ENCODE results near the gene ANGEL2. TPM values are rescaled to one million over a fixed set of nuclear protein-coding genes. Genes with fewer than 3 reads are reported as not detected.

Gene ANGEL2, protein sequence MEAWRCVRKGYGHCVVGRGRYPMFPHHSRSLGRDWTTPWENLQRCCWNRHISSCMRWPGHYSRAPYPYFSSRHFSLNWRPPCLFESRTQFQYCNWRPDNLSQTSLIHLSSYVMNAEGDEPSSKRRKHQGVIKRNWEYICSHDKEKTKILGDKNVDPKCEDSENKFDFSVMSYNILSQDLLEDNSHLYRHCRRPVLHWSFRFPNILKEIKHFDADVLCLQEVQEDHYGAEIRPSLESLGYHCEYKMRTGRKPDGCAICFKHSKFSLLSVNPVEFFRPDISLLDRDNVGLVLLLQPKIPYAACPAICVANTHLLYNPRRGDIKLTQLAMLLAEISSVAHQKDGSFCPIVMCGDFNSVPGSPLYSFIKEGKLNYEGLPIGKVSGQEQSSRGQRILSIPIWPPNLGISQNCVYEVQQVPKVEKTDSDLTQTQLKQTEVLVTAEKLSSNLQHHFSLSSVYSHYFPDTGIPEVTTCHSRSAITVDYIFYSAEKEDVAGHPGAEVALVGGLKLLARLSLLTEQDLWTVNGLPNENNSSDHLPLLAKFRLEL
- total RNA-seq: 10 to 100 TPM; 57.8 to 96.5 (median 63.4) TPM
- 10 to 100 TPM; 22.2 to 25.7 TPM for polyA plus RNA-seq
- 61.9 reads per million, percentile 75 among the genes with 10 or more reads in this experiment for total RNA-seq

DNA sequence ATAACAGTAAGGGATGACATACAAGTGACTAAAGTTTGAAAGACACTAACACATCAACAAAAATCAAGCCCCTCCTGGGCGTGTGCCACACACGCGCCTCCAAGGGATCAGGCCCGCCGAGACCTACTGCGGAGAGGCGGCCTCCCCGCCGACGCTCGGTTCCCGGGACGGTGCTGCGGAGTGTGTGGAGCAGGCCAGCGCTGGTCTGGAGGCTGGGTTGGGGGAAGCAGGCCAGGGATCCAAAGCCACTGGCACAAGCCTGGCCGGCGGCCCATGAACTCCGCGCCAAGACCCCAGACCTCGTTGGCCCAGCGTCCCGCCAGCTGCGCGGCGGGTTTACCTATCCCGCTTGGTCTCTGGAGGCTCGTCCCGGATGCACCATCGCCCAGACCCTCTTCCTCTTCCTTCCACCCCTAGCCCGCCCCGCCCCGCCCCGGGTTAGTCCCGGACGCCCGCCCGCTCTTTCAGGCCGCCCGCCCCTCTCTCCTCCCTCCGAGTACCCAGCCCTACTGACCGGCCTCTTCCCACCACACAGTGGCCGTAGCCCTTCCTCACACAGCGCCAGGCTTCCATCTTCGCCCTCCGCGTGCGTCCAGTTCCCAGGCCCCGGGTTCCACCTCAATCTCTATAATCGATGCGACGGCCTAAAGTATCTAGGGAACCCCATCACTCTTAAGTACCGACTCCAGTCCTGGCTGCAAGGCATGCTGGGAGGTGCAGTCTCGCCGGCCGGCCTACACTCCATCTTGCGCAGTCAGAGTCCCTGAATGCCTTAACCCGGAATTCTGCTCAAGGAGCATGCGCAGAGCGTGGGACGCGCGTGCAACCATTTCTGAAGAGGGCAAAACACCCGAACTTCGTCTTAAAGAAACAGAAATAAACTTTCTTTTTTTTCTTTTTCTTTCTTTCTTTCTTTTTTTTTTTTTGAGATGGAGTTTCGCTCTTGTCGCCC is at the start of gene ANGEL2:
ANGEL2 (minus strand) TSS at position 769 of the 952 bp plus-strand sequence; CDS start at position 573, 196 bp downstream.
- peak within 1 kb of the TSS; percentile 92 to 100 (median 100) for H3K4me3 Mint-ChIP-seq
- peak within 1 kb of the TSS; percentile 94 to 100 (median 99) for H3K27ac Mint-ChIP-seq
- peaks cover 0 to 3% (median 0%) of the 10 kb centered on the region in 11 donors for H3K9me3 Mint-ChIP-seq
- ATAC-seq (peak; percentile 99), DNase-seq (peak; percentile 77 to 97 (median 93))
- ChIA-PET CTCF (no interaction called here), POLR2A (interaction anchor here (1.9 kb wide), 1 partner anchor 224 kb away, joined by 8 read pairs; the partner anchor contains the start of gene NSL1)
- H3K4me1 Mint-ChIP-seq: peaks cover 26 to 47% (median 40%) of the 10 kb centered on the region in 7 donors
- intact Hi-C loops (cut with micrococcal nuclease): loop anchor here (1.0 to 10.0 kb wide), 15 partner anchors 36 to 1758 kb away; partner anchors contain the start of genes DTL (in 2 of the 2), FLVCR1 (in 2 of the 2), INTS7 (in 2 of the 2) and NSL1 (in 2 of the 2)
- H3K36me3 Mint-ChIP-seq: peaks cover 4 to 19% (median 9%) of the 10 kb centered on the region in 5 donors
- H3K36me3 ChIP-seq (ENCODE audit: control insufficient read depth in 2 of 3, insufficient read depth in 3 of 3, low read length in 3 of 3): peaks cover 0 to 4% (median 0%) of the 10 kb centered on the region in 3 experiments
- peaks cover 12 to 19% of the 10 kb centered on the region in 2 donors for H3K4me1 ChIP-seq (ENCODE audit: control insufficient read depth in 2 of 2, insufficient read depth in 2 of 2, low read length in 2 of 2)
- H3K4me3 ChIP-seq (ENCODE audit: low read length): peak within 1 kb of the TSS; percentile 87
- no peaks in the 10 kb centered on the region for H3K9me3 ChIP-seq (ENCODE audit: control insufficient read depth in 2 of 3, low read length in 3 of 3)
- peak within 1 kb of the TSS; percentile 82 for H3K27ac ChIP-seq (ENCODE audit: low read depth, low read length)
- H3K27me3 ChIP-seq (ENCODE audit: control insufficient read depth in 2 of 2, insufficient read depth in 2 of 2, low read length in 2 of 2): no peaks in the 10 kb centered on the region
- peaks cover 0 to 7% (median 0%) of the 10 kb centered on the region in 5 donors for H3K27me3 Mint-ChIP-seq

DNA sequence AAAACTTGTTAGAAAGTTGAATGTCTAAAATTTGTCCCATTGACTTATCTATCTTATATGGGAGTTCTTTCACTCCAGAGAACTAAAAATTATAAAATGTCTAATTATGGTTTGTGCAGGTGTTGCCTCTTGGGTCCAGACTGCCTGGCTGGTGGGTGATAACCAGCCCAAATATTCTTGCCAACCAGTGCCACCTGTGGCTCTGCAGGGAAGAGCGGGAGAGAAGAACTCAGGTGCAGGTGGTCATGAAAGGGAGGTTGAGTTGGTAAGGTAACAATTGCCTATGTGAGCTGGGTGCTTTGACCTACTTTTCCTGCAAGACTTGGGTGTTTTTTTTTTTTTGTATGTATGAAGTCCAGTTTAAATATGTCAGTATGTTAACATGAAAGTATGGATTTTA is 45.6 kb upstream of the ANGEL2 start:
- Histone ChIP-seq H3K36me3 (ENCODE audit: control insufficient read depth in 2 of 3, insufficient read depth in 3 of 3, low read length in 3 of 3) (no peaks in the 10 kb centered on the region), H3K27ac (ENCODE audit: low read depth, low read length) (no peak overlapping the region), H3K9me3 (ENCODE audit: control insufficient read depth in 2 of 3, low read length in 3 of 3) (no peaks in the 10 kb centered on the region), H3K4me1 (ENCODE audit: control insufficient read depth in 2 of 2, insufficient read depth in 2 of 2, low read length in 2 of 2) (peaks cover 0 to 3% of the 10 kb centered on the region in 2 donors), H3K4me3 (ENCODE audit: low read length) (no peak overlapping the region), H3K27me3 (ENCODE audit: control insufficient read depth in 2 of 2, insufficient read depth in 2 of 2, low read length in 2 of 2) (no peaks in the 10 kb centered on the region)
- intact Hi-C loops (cut with micrococcal nuclease): no loop called here
- POLR2A ChIA-PET: no interaction called here
- H3K9me3 Mint-ChIP-seq: peaks cover 0 to 3% (median 0%) of the 10 kb centered on the region in 11 donors
- H3K4me1 Mint-ChIP-seq: peaks cover 0 to 30% (median 11%) of the 10 kb centered on the region in 7 donors
- H3K4me3 Mint-ChIP-seq: no peak overlapping the region
- peaks cover 0 to 23% (median 9%) of the 10 kb centered on the region in 5 donors for H3K36me3 Mint-ChIP-seq
- no peak overlapping the region for H3K27ac Mint-ChIP-seq
- ATAC-seq (no peak), DNase-seq (no peak)
- H3K27me3 Mint-ChIP-seq: no peaks in the 10 kb centered on the region
- CTCF ChIA-PET: no interaction called here

DNA sequence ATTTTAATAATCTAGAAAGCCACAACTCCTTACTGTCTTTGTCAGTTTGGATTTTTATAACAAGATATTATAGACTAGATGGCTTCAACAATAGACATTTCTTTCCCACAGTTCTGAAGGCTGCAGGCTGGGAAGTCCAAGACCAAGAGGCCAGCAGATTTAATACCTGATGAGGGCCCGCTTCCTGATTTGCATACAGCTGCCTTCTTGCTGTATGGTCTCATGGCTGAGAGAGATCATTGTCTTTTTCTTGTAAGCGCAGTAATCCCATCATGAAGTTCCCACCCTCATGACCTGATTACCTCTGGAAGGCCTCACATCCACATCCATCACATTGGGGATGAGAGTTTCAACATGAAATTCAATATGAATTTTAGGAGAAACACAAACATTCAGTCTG is 45.2 kb upstream of the ANGEL2 start:
- Mint-ChIP-seq H3K4me3 (no peak overlapping the region), H3K36me3 (peaks cover 0 to 23% (median 9%) of the 10 kb centered on the region in 5 donors), H3K4me1 (peaks cover 0 to 32% (median 10%) of the 10 kb centered on the region in 7 donors), H3K9me3 (peaks cover 0 to 3% (median 0%) of the 10 kb centered on the region in 11 donors), H3K27me3 (no peaks in the 10 kb centered on the region), H3K27ac (no peak overlapping the region)
- POLR2A ChIA-PET: no interaction called here
- ATAC-seq: no peak
- no peaks in the 10 kb centered on the region for H3K36me3 ChIP-seq (ENCODE audit: control insufficient read depth in 2 of 3, insufficient read depth in 3 of 3, low read length in 3 of 3)
- no peak for DNase-seq
- H3K4me1 ChIP-seq (ENCODE audit: control insufficient read depth in 2 of 2, insufficient read depth in 2 of 2, low read length in 2 of 2): peaks cover 0 to 3% of the 10 kb centered on the region in 2 donors
- no peaks in the 10 kb centered on the region for H3K9me3 ChIP-seq (ENCODE audit: control insufficient read depth in 2 of 3, low read length in 3 of 3)
- H3K4me3 ChIP-seq (ENCODE audit: low read length): no peak overlapping the region
- H3K27ac ChIP-seq (ENCODE audit: low read depth, low read length): no peak overlapping the region
- intact Hi-C loops (cut with micrococcal nuclease): no loop called here
- H3K27me3 ChIP-seq (ENCODE audit: control insufficient read depth in 2 of 2, insufficient read depth in 2 of 2, low read length in 2 of 2): no peaks in the 10 kb centered on the region
- CTCF ChIA-PET: no interaction called here

DNA sequence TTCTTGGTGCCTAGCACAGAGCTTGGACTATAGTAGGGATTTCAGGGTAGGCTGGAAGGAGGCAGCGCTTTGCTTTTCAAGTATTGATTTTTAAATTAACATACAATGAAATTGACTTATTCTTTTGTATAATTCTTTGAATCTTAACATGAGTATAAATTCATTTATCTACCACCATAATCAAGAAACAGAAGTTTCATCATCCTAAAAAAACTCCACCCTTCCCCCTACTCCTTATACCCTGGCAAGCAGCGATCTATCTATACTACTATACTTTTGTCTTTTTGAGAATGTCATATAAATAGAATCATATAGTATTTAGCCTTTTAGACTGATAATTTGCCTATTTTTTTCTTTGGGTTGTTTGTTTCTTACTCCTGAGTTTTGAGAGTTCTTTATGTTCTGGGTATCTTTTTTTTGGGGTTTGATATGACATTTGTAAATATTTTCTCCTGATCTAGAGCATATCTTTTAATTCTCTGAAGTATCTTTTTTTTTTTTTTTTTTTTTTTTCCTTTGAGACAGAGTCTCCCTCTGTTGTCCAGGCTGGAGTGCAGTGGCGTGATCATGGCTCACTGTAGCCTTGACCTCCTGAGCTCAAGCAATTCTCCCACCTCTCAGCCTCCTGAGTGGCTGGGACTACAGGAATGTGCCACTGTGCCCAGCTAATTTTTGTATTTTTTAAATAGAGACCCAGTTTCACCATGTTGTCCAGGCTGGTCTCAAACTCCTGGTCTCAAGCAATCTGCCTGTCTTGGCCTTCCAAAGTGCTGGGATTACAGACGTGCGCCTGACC is 41.8 kb upstream of the ANGEL2 start:
- peaks cover 0 to 3% of the 10 kb centered on the region in 2 donors for H3K4me1 ChIP-seq (ENCODE audit: control insufficient read depth in 2 of 2, insufficient read depth in 2 of 2, low read length in 2 of 2)
- H3K9me3 ChIP-seq (ENCODE audit: control insufficient read depth in 2 of 3, low read length in 3 of 3): no peaks in the 10 kb centered on the region
- H3K27ac ChIP-seq (ENCODE audit: low read depth, low read length): no peak overlapping the region
- peaks cover 0 to 3% (median 0%) of the 10 kb centered on the region in 11 donors for H3K9me3 Mint-ChIP-seq
- no peak overlapping the region for H3K4me3 Mint-ChIP-seq
- H3K36me3 Mint-ChIP-seq: peaks cover 4 to 26% (median 9%) of the 10 kb centered on the region in 5 donors
- no peak overlapping the region for H3K27ac Mint-ChIP-seq
- H3K27me3 Mint-ChIP-seq: no peaks in the 10 kb centered on the region
- peaks cover 9 to 37% (median 17%) of the 10 kb centered on the region in 7 donors for H3K4me1 Mint-ChIP-seq
- intact Hi-C loops (cut with micrococcal nuclease): no loop called here
- H3K36me3 ChIP-seq (ENCODE audit: control insufficient read depth in 2 of 3, insufficient read depth in 3 of 3, low read length in 3 of 3): no peaks in the 10 kb centered on the region
- H3K27me3 ChIP-seq (ENCODE audit: control insufficient read depth in 2 of 2, insufficient read depth in 2 of 2, low read length in 2 of 2): no peaks in the 10 kb centered on the region
- DNase-seq (no peak), ATAC-seq (no peak)
- H3K4me3 ChIP-seq (ENCODE audit: low read length): no peak overlapping the region
- POLR2A ChIA-PET: no interaction called here
- CTCF ChIA-PET: interaction anchor here (0.6 kb wide), 2 partner anchors 77 to 162 kb away, joined by 4 read pairs; no protein-coding TSS in a partner anchor

DNA sequence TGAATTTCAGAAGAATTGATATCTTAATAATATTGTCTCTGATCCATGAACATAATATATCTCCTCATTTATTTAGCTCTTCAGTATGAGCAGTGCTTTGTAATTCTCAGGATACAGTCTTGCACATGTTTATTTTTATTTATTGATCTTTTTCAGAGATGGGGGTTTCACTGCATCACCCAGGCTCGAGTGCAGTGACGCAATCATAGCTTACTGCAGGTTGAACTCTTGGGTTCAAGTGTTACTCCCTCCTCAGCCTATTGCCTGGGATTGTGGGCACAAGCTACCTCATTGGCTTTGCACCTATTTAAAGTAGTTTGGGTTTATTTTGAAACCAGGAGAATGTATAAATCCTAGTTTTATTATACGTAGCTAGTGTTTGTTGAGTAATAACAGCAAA is 40.1 kb upstream of the ANGEL2 start:
- CTCF ChIA-PET: no interaction called here
- no peaks in the 10 kb centered on the region for H3K36me3 ChIP-seq (ENCODE audit: control insufficient read depth in 2 of 3, insufficient read depth in 3 of 3, low read length in 3 of 3)
- no peak overlapping the region for H3K27ac ChIP-seq (ENCODE audit: low read depth, low read length)
- H3K4me1 Mint-ChIP-seq: peaks cover 18 to 41% (median 26%) of the 10 kb centered on the region in 7 donors
- DNase-seq: no peak
- H3K4me3 Mint-ChIP-seq: no peak overlapping the region
- peaks cover 0 to 18% (median 7%) of the 10 kb centered on the region in 5 donors for H3K36me3 Mint-ChIP-seq
- intact Hi-C loops (cut with micrococcal nuclease): no loop called here
- peaks cover 0 to 4% (median 0%) of the 10 kb centered on the region in 11 donors for H3K9me3 Mint-ChIP-seq
- H3K9me3 ChIP-seq (ENCODE audit: control insufficient read depth in 2 of 3, low read length in 3 of 3): no peaks in the 10 kb centered on the region
- peaks cover 3 to 6% of the 10 kb centered on the region in 2 donors for H3K4me1 ChIP-seq (ENCODE audit: control insufficient read depth in 2 of 2, insufficient read depth in 2 of 2, low read length in 2 of 2)
- no peak overlapping the region for H3K27ac Mint-ChIP-seq
- POLR2A ChIA-PET: no interaction called here
- H3K27me3 ChIP-seq (ENCODE audit: control insufficient read depth in 2 of 2, insufficient read depth in 2 of 2, low read length in 2 of 2): no peaks in the 10 kb centered on the region
- H3K27me3 Mint-ChIP-seq: no peaks in the 10 kb centered on the region
- no peak overlapping the region for H3K4me3 ChIP-seq (ENCODE audit: low read length)
- ATAC-seq: no peak

Data from naive thymus-derived CD4-positive, alpha-beta T cell (primary cell).